Neural crest cell (in vitro differentiated cells): ENCODE results near the gene ZDHHC12. TPM values are rescaled to one million over a fixed set of nuclear protein-coding genes. Genes with fewer than 3 reads are reported as not detected.

ENCODE experiments used
- DNase-seq: peaks from one replicate; pipeline ENCODE4 v3.0.0; 2021; ENCODE audit warnings: low read depth, mixed read lengths, low spot score
- H3K27ac Mint-ChIP-seq: one replicate; pipeline ENCODE4 v1.8.0; 2021; ENCODE audit warnings: mild to moderate bottlenecking, mixed read lengths; ENCODE audit not compliant: unreplicated experiment
- H3K27me3 Mint-ChIP-seq: 2 replicates; pipeline ENCODE4 v1.8.0; 2021; ENCODE audit warnings: low read depth, mild to moderate bottlenecking, mixed read lengths
- H3K36me3 Mint-ChIP-seq: 2 replicates; pipeline ENCODE4 v1.8.0; 2021; ENCODE audit warnings: low read depth, mild to moderate bottlenecking, mixed read lengths
- H3K4me1 Mint-ChIP-seq: 2 replicates; pipeline ENCODE4 v1.8.0; 2021; ENCODE audit warnings: mixed read lengths
- H3K4me3 Mint-ChIP-seq: one replicate; pipeline ENCODE4 v1.8.0; 2021; ENCODE audit warnings: mild to moderate bottlenecking, mixed read lengths
- H3K9me3 Mint-ChIP-seq: 2 replicates; pipeline ENCODE4 v1.8.0; 2021; ENCODE audit warnings: mixed read lengths
- total RNA-seq: library from RNA; stranded (reverse); gene quantifications from 2 replicates; pipeline ENCODE4 v1.2.1, GENCODE V29; 2021
- TF ChIP-seq, protein P1 (sequence below): fragments of 200-600 bp; sonication (generic); conservative IDR thresholded peaks from 2 replicates; pipeline ENCODE4 v1.5.0; 2021; ENCODE audit warnings: antibody characterized with exemption, mild to moderate bottlenecking

Gene ZDHHC12
- total RNA-seq, 1 donor from 2014 or later: 15.7 TPM

DNA sequence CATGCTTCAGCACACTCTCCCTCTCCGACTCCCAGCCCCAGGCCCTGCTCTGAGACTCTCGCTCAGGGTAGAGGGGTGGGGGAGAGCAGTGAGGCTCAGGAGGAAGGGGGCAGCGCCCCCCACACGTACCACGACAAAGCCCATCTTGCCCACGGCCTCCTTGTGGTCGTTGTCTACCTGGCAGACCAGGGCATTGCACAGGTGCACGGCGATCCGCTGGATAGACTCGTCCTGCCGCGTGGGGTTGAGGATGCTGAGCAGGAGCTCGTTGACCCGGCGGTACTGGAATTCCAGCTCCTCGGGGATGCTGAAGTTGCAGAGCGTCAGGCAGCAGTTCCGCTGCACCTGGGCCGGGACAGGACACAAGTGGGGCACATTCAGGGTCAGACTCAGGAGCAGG, 18.5 kb upstream of the ZDHHC12 start:
- no peaks in the 10 kb centered on the region for H3K4me1 Mint-ChIP-seq
- H3K36me3 Mint-ChIP-seq: no peaks in the 10 kb centered on the region
- TF ChIP-seq, protein P1, sequence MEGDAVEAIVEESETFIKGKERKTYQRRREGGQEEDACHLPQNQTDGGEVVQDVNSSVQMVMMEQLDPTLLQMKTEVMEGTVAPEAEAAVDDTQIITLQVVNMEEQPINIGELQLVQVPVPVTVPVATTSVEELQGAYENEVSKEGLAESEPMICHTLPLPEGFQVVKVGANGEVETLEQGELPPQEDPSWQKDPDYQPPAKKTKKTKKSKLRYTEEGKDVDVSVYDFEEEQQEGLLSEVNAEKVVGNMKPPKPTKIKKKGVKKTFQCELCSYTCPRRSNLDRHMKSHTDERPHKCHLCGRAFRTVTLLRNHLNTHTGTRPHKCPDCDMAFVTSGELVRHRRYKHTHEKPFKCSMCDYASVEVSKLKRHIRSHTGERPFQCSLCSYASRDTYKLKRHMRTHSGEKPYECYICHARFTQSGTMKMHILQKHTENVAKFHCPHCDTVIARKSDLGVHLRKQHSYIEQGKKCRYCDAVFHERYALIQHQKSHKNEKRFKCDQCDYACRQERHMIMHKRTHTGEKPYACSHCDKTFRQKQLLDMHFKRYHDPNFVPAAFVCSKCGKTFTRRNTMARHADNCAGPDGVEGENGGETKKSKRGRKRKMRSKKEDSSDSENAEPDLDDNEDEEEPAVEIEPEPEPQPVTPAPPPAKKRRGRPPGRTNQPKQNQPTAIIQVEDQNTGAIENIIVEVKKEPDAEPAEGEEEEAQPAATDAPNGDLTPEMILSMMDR: no peak
- H3K4me3 Mint-ChIP-seq: no peak overlapping the region
- H3K9me3 Mint-ChIP-seq: no peaks in the 10 kb centered on the region
- H3K27me3 Mint-ChIP-seq: no peaks in the 10 kb centered on the region
- DNase-seq: no peak
- H3K27ac Mint-ChIP-seq: peak overlapping the region; percentile 67

GRCh38 chr9:128735373-128735772, 11.4 kb upstream of the ZDHHC12 start:
- TF ChIP-seq, protein P1: no peak
- Mint-ChIP-seq H3K4me1 (peaks cover 8% of the 10 kb centered on the region), H3K27ac (peak overlapping the region; percentile 89), H3K27me3 (no peaks in the 10 kb centered on the region), H3K9me3 (no peaks in the 10 kb centered on the region), H3K36me3 (peaks cover 3% of the 10 kb centered on the region), H3K4me3 (no peak overlapping the region)
- DNase-seq: no peak

DNA sequence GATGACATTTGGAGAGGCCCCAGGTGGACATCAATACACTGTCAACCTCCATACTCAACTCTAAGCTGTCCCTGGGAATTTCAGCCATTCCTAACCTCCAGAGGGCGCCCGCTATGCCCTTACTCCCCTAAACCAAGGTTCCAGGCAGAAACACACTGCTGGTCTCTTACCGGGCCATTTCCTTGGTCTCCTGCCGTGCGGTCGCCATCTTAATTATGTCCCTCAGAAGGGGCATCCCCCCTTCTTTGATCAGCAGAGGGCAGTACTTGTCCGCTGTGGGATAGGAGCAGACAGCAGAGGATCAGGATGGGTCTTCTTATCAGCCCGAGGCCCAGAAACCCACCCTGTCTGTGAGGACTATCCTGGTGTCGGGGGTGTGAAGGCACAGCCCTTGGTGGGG, 9.3 kb upstream of the ZDHHC12 start:
- H3K9me3 Mint-ChIP-seq: no peaks in the 10 kb centered on the region
- TF ChIP-seq, protein P1: peak; percentile 78
- no peaks in the 10 kb centered on the region for H3K27me3 Mint-ChIP-seq
- DNase-seq: peak; percentile 84
- peak overlapping the region; percentile 61 for H3K4me3 Mint-ChIP-seq
- peaks cover 8% of the 10 kb centered on the region for H3K4me1 Mint-ChIP-seq
- peaks cover 3% of the 10 kb centered on the region for H3K36me3 Mint-ChIP-seq
- peak overlapping the region; percentile 88 for H3K27ac Mint-ChIP-seq

- no peak overlapping the region for H3K4me3 Mint-ChIP-seq
- TF ChIP-seq, protein P1: no peak
- H3K27me3 Mint-ChIP-seq: no peaks in the 10 kb centered on the region
- H3K27ac Mint-ChIP-seq: no peak overlapping the region
- H3K9me3 Mint-ChIP-seq: no peaks in the 10 kb centered on the region
- no peak for DNase-seq
- peaks cover 8% of the 10 kb centered on the region for H3K4me1 Mint-ChIP-seq
- H3K36me3 Mint-ChIP-seq: peaks cover 3% of the 10 kb centered on the region
Measured at GRCh38 chr9:128732576-128732975, 8.6 kb upstream of the ZDHHC12 start.

DNA sequence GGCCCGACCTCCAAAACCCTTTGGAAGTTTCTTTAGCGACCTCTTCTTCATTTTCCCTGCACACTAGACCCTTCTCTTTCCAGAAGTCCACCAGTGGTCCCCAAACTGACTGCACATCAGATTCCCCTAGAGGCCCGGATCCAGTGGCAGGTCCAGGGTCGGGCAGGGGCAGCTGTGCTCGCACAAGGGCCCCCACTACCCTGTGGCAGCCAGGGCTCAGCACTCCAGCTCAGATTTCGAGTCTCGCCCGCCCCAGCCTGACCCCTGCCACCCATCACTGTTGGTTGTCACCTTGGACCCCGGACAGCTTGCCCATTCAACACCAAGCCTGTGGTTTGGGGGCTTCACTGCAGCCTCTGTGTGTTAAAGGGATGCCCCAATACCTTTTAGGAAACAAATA, 7.8 kb upstream of the ZDHHC12 start:
- TF ChIP-seq, protein P1: no peak
- no peak overlapping the region for H3K27ac Mint-ChIP-seq
- no peaks in the 10 kb centered on the region for H3K9me3 Mint-ChIP-seq
- H3K4me3 Mint-ChIP-seq: no peak overlapping the region
- H3K27me3 Mint-ChIP-seq: no peaks in the 10 kb centered on the region
- peaks cover 3% of the 10 kb centered on the region for H3K36me3 Mint-ChIP-seq
- no peak for DNase-seq
- H3K4me1 Mint-ChIP-seq: peaks cover 8% of the 10 kb centered on the region

DNA sequence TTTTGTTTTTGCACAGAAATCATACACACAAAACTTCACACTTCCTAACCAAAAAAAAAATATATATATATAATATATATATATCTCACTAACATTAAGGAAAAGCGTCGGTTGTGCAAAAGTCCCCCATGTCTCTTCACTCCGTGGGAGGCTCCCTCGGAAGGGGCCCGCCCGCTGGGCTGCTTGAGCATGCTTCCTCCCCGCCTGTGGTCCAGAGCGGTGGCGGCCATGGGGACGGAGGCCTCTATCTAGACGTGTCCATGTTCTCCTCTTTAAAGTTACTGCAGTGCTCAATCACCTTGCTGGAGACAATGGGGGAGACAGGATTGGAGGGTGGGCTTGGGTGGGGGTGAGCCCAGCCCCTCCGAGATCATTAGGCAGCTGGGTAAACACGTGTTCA, 7.2 kb upstream of the ZDHHC12 start:
- no peaks in the 10 kb centered on the region for H3K9me3 Mint-ChIP-seq
- TF ChIP-seq, protein P1: no peak
- H3K4me3 Mint-ChIP-seq: no peak overlapping the region
- H3K36me3 Mint-ChIP-seq: peaks cover 3% of the 10 kb centered on the region
- peaks cover 10% of the 10 kb centered on the region for H3K4me1 Mint-ChIP-seq
- no peaks in the 10 kb centered on the region for H3K27me3 Mint-ChIP-seq
- H3K27ac Mint-ChIP-seq: no peak overlapping the region
- DNase-seq: no peak
